Stimulated activated CD4-positive, alpha-beta T cell treated with anti-CD3 and anti-CD28 coated beads, TNF-alpha, amount 100 ng/mL, for 4 hours (primary cell): ENCODE data around the gene TLCD4.

Source experiments
- DNase-seq, 3 experiments: peaks; one replicate each; pipeline ENCODE4 v3.0.0-alpha.2; 2020; ENCODE audit warnings: low read depth in 3 of 3

The TLCD4 gene

DNA sequence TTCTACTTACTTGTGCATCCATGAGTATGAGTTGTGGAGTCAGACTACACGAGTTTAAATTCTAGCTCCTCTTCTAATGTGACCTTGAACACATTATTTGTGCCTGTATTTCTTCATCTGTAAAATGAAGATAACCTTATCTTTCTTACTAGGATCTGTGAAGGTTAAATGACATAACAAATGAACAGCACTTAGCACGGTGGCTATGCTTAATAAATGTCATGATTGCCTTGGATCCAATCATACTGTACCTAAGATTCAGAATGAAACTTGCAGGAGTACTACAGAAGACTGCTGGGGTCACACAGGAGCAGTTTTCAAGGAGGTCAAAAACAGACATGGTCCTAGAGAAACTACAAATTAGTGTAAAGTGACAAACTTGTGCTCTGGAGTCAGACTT lies 22.2 kb upstream of the TLCD4 start:
- no peak for DNase-seq

GRCh38 chr1:95095833-95096217 lies 21.3 kb upstream of the TLCD4 start:
- DNase-seq = no peak

- no peak for DNase-seq
Measured at GRCh38 chr1:95096218-95096841, 20.8 kb upstream of the TLCD4 start.

DNA sequence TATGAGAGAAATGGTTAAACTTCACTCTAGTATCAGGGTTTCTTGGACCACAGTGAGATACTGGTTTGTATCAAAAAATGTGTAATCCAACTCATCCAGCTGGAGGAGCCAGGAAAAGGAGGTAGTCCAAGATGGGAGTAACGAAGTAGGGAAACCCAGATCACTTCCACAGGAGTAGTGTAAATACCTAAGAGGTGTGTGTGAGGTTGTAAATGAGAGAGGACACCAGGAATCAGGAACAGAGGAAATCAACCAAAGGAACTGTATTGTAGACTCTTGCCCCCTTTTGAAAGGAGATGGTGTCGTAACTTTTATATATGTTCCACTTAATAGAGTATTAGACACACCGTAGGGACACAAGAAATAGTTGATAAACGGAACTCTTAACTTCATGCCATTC lies 19.7 kb upstream of the TLCD4 start:
- no peak for DNase-seq

DNA sequence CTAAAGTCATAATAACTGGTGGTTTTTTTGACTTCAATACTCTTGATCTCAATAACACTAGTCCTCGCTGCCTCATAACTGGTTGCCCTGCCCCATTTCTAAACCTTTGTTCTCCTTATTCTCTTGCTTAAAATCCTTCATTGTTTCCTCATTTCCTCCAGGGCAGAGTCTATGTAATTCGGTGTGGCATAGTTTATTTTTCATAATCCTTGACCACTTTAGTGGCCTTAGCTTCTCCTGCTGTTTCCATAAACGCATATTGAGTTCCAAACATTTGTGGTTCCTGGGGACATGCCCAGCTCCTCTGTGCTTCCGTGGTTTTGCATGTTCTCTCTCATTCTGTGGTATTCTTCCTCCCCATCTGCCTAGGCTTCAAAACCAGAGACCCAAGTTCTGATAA lies 19.0 kb upstream of the TLCD4 start:
- no peak for DNase-seq

GRCh38 chr1:95108792-95109191 lies 8.4 kb upstream of the TLCD4 start:
- DNase-seq = no peak

GRCh38 chr1:95111014-95111413 lies 6.1 kb upstream of the TLCD4 start:
- DNase-seq = no peak

DNA sequence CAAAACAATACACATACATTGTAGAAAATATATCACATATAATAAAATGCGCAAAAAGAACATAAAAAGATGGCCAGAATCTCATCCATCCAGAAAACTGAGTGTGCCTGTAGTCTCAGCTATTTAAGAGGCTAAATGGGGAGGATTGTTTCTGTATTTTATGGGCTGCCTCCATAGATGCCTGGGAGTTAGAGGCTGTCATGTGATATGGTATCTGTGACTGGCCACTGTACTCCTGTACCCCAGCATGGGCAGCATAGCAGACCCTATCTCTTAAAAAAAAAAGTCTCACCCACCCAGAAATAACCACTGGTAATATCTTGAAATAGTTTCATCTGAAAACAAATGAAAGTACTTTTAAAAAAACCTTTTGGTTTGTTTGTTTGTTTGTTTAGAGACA lies 3.5 kb upstream of the TLCD4 start:
- no peak for DNase-seq

GRCh38 chr1:95115708-95116137 lies 1.4 kb upstream of the TLCD4 start:
- DNase-seq = no peak

GRCh38 chr1:95116580-95117206 lies 462 bp upstream of the TLCD4 start:
- peak; percentile 1 to 32 (median 14) for DNase-seq

DNA sequence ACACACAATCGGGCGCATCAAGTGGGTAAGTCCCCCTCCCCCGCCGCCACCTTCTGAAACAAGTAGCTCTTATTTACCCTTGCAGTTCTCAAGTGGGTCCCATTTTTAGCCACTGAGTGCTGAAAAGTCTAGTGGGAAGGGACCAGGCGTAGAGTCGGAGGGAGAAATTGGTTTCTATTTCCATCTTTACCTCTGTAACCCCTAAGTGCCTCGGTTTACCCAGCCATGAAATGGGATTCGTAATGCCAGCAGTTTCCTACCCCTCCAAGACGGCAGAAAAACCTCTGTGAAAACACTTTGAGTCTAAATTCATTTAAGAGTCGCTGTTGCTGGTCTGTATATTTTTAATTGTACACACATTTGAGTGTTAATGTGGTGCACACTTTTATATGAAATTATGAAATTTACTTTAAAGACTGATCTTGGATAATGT lies 928 bp downstream of the TLCD4 start:
- DNase-seq = no peak

DNA sequence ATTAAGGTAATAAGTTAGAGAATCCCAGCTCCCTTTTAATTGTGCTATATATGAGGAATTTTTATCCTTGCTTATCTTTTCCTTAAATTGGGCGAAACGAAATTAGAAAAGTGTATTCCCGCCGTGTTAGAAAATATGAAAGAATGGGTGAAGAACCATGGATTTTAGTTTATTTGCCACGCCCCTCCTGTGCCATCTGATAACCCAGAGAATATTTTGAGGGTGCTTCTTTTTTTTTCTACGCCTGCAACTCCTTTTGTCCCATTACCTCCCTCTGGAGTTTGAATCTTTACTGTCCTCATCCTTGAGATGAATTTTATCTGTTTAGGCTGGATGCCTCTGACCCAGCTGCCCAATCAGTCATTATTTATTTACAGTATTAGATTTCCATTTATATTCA lies 1.6 kb downstream of the TLCD4 start:
- DNase-seq = no peak

DNA sequence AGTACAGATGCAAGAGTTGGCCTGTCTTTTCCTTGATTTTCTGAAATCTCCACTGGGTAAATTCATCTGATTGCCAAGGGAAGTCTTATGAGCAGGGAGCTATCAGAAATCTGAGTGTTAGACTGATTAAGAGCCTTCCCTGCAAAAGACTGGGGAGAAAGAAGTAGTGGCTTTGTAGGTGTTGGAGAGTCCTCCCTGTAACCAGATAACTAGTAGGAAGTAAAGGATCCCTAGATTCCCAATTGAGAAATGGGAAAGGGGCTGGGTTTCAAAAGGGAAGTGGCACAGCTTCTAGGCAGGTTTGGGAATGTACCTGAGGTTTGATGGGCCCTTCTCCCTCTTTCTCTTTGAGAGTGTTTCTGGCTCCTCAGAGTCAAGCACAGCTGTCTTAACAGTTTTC lies 2.1 kb downstream of the TLCD4 start:
- DNase-seq = no peak

- DNase-seq = no peak
Measured at GRCh38 chr1:95122151-95122697, 5.1 kb downstream of the TLCD4 start.

- no peak for DNase-seq
Measured at GRCh38 chr1:95124342-95124741, 7.2 kb downstream of the TLCD4 start.

GRCh38 chr1:95126366-95126765 lies 9.2 kb downstream of the TLCD4 start:
- no peak for DNase-seq

- no peak for DNase-seq
Measured at GRCh38 chr1:95126846-95127245, 9.7 kb downstream of the TLCD4 start.

DNA sequence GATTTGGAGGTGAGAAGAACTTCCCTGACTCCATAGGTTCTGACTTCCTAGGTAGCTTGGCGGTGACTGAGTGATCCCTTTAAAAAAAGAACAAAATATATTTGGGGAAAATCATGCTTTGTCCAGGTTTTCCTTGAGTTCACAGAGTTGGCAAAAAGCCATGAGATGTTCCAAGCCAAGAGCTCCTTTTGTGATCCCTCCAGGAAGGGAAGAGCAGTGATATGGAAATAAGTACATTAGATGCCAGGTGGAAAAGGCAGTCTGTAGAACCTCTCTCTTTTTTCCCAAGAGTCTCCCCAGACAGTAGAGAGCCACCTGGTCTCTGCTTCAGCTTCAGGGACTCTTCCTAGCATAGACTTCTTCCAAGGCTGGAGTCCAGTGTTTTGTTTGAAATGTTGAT lies 10.2 kb downstream of the TLCD4 start:
- no peak for DNase-seq

- no peak for DNase-seq
Measured at GRCh38 chr1:95132762-95133161, 15.6 kb downstream of the TLCD4 start.

DNA sequence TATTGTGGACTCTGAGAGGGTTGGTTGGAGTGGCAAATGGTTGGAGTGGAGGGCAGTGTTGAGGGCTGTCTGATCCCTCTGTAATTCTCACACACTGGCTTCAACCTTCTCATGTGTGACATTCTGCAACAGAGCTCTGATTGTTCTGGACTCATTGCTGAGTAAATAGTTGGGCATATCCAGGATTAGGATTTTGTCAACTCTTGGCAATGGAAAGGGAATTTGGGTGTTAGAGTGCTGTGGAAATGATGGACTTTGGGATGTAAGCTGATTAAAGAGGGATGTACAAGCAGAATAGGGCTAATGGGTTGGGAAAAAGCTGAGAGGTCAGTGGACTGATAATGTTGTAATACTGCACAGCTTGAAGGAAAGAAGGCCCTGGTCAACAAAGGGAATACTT lies 16.5 kb downstream of the TLCD4 start:
- DNase-seq = no peak

GRCh38 chr1:95138223-95138622 lies 21.1 kb downstream of the TLCD4 start:
- DNase-seq = no peak

- no peak for DNase-seq
Measured at GRCh38 chr1:95139039-95139438, 21.9 kb downstream of the TLCD4 start.

GRCh38 chr1:95140791-95141190 lies 23.6 kb downstream of the TLCD4 start:
- DNase-seq = no peak

DNA sequence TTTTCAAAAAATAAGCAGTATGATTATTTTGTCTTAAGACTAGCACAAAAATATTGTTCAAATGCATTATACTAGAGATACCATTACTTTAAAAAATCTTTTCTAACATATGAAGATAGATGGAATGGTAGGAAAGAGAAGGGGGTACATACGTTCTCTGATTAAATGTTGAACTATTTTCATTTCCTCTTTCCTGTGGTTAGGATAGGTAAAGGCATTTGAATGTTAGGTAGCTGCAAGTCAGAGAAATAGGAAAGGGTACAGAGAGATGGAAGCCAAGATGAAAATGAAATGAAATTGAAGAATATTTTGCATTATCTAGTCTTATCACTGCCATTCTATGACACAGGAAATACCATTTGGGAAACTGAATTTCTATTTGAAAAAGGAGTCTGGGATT lies 28.3 kb downstream of the TLCD4 start:
- no peak for DNase-seq
